Choroid plexus epithelial cell (primary cell): Measurements from ENCODE around the gene STRA6.

ENCODE experiments used
- DNase-seq: peaks from one replicate; pipeline ENCODE4 v3.0.0-alpha.2; 2010; ENCODE audit warnings: low read depth
- H3K4me3 ChIP-seq: 2 replicates; pipeline ENCODE4 v1.5.1; 2011; ENCODE audit warnings: low read depth, mild to moderate bottlenecking, control low read depth, low read length, moderate library complexity
- CTCF ChIP-seq: conservative IDR thresholded peaks from 2 replicates; pipeline ENCODE4 v1.5.1; 2011; ENCODE audit warnings: low read depth, mild to moderate bottlenecking, control low read depth, inconsistent platforms, low read length, moderate library complexity

Gene STRA6

GRCh38 chr15:74193299-74193718 lies 9.3 kb downstream of the STRA6 start:
- TF ChIP-seq CTCF = no peak
- no peak overlapping the region for H3K4me3 ChIP-seq
- DNase-seq = peak; percentile 74

- DNase-seq = no peak
- H3K4me3 ChIP-seq = no peak overlapping the region
- TF ChIP-seq CTCF = no peak
Observed at GRCh38 chr15:74192751-74193150, 9.8 kb downstream of the STRA6 start.

- no peak for DNase-seq
- no peak for TF ChIP-seq CTCF
Observed at GRCh38 chr15:74191798-74192197, 10.8 kb downstream of the STRA6 start.

GRCh38 chr15:74188216-74188615 lies 14.4 kb downstream of the STRA6 start:
- no peak for DNase-seq
- TF ChIP-seq CTCF = no peak

More at GRCh38 chr15:74191798-74192197, 10.8 kb downstream of the STRA6 start:
- no peak overlapping the region for H3K4me3 ChIP-seq

GRCh38 chr15:74185710-74186348 lies 16.8 kb downstream of the STRA6 start:
- no peak overlapping the region for H3K4me3 ChIP-seq
- no peak for DNase-seq
- TF ChIP-seq CTCF = no peak

More at GRCh38 chr15:74188216-74188615, 14.4 kb downstream of the STRA6 start:
- H3K4me3 ChIP-seq = no peak overlapping the region

GRCh38 chr15:74184582-74185091 lies 17.9 kb downstream of the STRA6 start:
- DNase-seq = no peak
- no peak for TF ChIP-seq CTCF
- no peak overlapping the region for H3K4me3 ChIP-seq

- TF ChIP-seq CTCF = no peak
- no peak for DNase-seq
Observed at GRCh38 chr15:74182131-74182530, 20.5 kb downstream of the STRA6 start.

More at GRCh38 chr15:74182131-74182530, 20.5 kb downstream of the STRA6 start:
- no peak overlapping the region for H3K4me3 ChIP-seq
